OCI-M2 (cell line): ENCODE results near the gene RLF.

Experiments used
- DNase-seq: peaks from one replicate; lab custom pipeline; 2025; ENCODE audit not compliant: unreplicated experiment; lab: John Stamatoyannopoulos, UW

Gene RLF

GRCh38 chr1:40226192-40226591 is 65.0 kb downstream of the RLF start:
- DNase-seq, result no peak

GRCh38 chr1:40232444-40232843 is 71.3 kb downstream of the RLF start:
- no peak for DNase-seq

- no peak for DNase-seq
Observed at GRCh38 chr1:40239626-40240025, 78.4 kb downstream of the RLF start.

GRCh38 chr1:40240390-40240789 is 79.2 kb downstream of the RLF start:
- DNase-seq, result no peak

GRCh38 chr1:40241362-40241761 is 80.2 kb downstream of the RLF start:
- no peak for DNase-seq

- no peak for DNase-seq
Observed at GRCh38 chr1:40243351-40243750, 82.2 kb downstream of the RLF start.

GRCh38 chr1:40244138-40244744 is 83.1 kb downstream of the RLF start:
- no peak for DNase-seq

GRCh38 chr1:40245686-40246085 is 84.5 kb downstream of the RLF start:
- no peak for DNase-seq

GRCh38 chr1:40247655-40248054 is 86.5 kb downstream of the RLF start, which contains the start of gene TMCO2:
Gene TMCO2, plus strand, starts transcription at chr1:40247937. Its CDS starts 57 bp downstream, at chr1:40247994.
- no peak for DNase-seq

- DNase-seq, result no peak
Observed at GRCh38 chr1:40248412-40248811, 87.2 kb downstream of the RLF start.

GRCh38 chr1:40251456-40251855 is 90.3 kb downstream of the RLF start:
- DNase-seq, result no peak

GRCh38 chr1:40252601-40253000 is 91.4 kb downstream of the RLF start:
- DNase-seq, result no peak

GRCh38 chr1:40255231-40255630 is 94.0 kb downstream of the RLF start:
- no peak for DNase-seq

- no peak for DNase-seq
Observed at GRCh38 chr1:40256401-40257084, 95.4 kb downstream of the RLF start.

- DNase-seq, result no peak
Observed at GRCh38 chr1:40257313-40257687, 96.1 kb downstream of the RLF start.

GRCh38 chr1:40257688-40258444 is 96.7 kb downstream of the RLF start, which contains the start of gene ZMPSTE24:
Gene ZMPSTE24, plus strand, starts transcription at chr1:40258236. Its CDS starts 36 bp downstream, at chr1:40258272.
- DNase-seq, result peak; percentile 68

GRCh38 chr1:40258445-40258769 is 97.2 kb downstream of the RLF start:
- DNase-seq, result no peak

GRCh38 chr1:40264354-40264781 is 103.2 kb downstream of the RLF start:
- DNase-seq, result no peak

- no peak for DNase-seq
Observed at GRCh38 chr1:40265298-40265697, 104.1 kb downstream of the RLF start.

- no peak for DNase-seq
Observed at GRCh38 chr1:40265919-40266318, 104.7 kb downstream of the RLF start.

- DNase-seq, result no peak
Observed at GRCh38 chr1:40266786-40267535, 105.8 kb downstream of the RLF start.
